ENCODE data around the gene TAGLN2. TPM values are rescaled to one million over a fixed set of nuclear protein-coding genes. Genes with fewer than 3 reads are reported as not detected.

TAGLN2 gene
- total RNA-seq, 1 experiment from 2014 or later = 66.9 TPM

GRCh38 chr1:159868766-159869165, 56.5 kb downstream of the TAGLN2 start (continued):
- TF ChIP-seq HMGA2 (CRISPR knock-in tag; IDR thresholded peaks at IDR 0.05) (no peak), E2F5 (CRISPR knock-in tag; IDR thresholded peaks at IDR 0.05) (no peak), SOX15 (CRISPR knock-in tag; IDR thresholded peaks at IDR 0.05) (no peak), MXD4 (CRISPR knock-in tag; IDR thresholded peaks at IDR 0.05; ENCODE audit: borderline replicate concordance) (no peak)
- TF ChIP-seq, protein P1, sequence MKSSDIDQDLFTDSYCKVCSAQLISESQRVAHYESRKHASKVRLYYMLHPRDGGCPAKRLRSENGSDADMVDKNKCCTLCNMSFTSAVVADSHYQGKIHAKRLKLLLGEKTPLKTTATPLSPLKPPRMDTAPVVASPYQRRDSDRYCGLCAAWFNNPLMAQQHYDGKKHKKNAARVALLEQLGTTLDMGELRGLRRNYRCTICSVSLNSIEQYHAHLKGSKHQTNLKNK (CRISPR knock-in tag; IDR thresholded peaks at IDR 0.05) = no peak
- TF ChIP-seq, protein P2, sequence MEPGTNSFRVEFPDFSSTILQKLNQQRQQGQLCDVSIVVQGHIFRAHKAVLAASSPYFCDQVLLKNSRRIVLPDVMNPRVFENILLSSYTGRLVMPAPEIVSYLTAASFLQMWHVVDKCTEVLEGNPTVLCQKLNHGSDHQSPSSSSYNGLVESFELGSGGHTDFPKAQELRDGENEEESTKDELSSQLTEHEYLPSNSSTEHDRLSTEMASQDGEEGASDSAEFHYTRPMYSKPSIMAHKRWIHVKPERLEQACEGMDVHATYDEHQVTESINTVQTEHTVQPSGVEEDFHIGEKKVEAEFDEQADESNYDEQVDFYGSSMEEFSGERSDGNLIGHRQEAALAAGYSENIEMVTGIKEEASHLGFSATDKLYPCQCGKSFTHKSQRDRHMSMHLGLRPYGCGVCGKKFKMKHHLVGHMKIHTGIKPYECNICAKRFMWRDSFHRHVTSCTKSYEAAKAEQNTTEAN (CRISPR knock-in tag; IDR thresholded peaks at IDR 0.05) = no peak

Small RNAs within 50 kb of the gene (microRNA-seq; reads per million reads assigned to microRNA genes)
- not detected for gene MIR4259 (ENCODE audit: borderline number of aligned reads)

Other genes starting within 250 kb of the TAGLN2 start
- gene CRP, start 210.9 kb downstream of the TAGLN2 start, total RNA-seq (2021) = 0.68 to 1.1 TPM (median 0.85 TPM) in 3 replicates
- gene DUSP23, start 144.5 kb downstream of the TAGLN2 start, total RNA-seq (2021) = 35.2 to 52.1 TPM (median 47.5 TPM) in 3 replicates
- gene FCRL6, start 123.1 kb downstream of the TAGLN2 start, total RNA-seq (2021) = not detected in 3 replicates
- 0.07 TPM in 1 of 3 replicates, not detected in the others for gene SLAMF8, start 98.6 kb downstream of the TAGLN2 start, total RNA-seq (2021)
- gene VSIG8, start 62.9 kb downstream of the TAGLN2 start, total RNA-seq (2021) = not detected in 3 replicates
- 0.27 to 0.48 TPM (median 0.48 TPM) in 3 replicates for gene CFAP45, start 25.3 kb downstream of the TAGLN2 start, total RNA-seq (2021)
- gene IGSF9, start 20.1 kb upstream of the TAGLN2 start, total RNA-seq (2021) = 16.4 to 19.4 TPM (median 18.8 TPM) in 3 replicates
- not detected in 3 replicates for gene SLAMF9, start 28.7 kb upstream of the TAGLN2 start, total RNA-seq (2021)
- 4.4 to 5.2 TPM (median 4.4 TPM) in 3 replicates for gene PIGM, start 106.5 kb upstream of the TAGLN2 start, total RNA-seq (2021)
- 1.4 to 1.6 TPM (median 1.4 TPM) in 3 replicates for gene KCNJ10, start 144.7 kb upstream of the TAGLN2 start, total RNA-seq (2021)
- gene KCNJ9, start 156.0 kb upstream of the TAGLN2 start, total RNA-seq (2021) = 0.09 to 0.14 TPM in 2 of 3 replicates, not detected in the other
- 86.7 to 101 TPM (median 95.1 TPM) in 3 replicates for gene IGSF8, start 173.1 kb upstream of the TAGLN2 start, total RNA-seq (2021)
- 22.8 to 25.6 TPM (median 23.2 TPM) in 3 replicates for gene ATP1A2, start 190.3 kb upstream of the TAGLN2 start, total RNA-seq (2021)
- gene ATP1A4, start 226.1 kb upstream of the TAGLN2 start, total RNA-seq (2021) = 0.37 to 0.78 TPM (median 0.55 TPM) in 3 replicates